Tongue (tissue), 2 donors: Measurements from ENCODE around the gene RHBDD2. TPM values are rescaled to one million over a fixed set of nuclear protein-coding genes. Genes with fewer than 3 reads are reported as not detected.
A peak's percentile ranks its signal among the peaks of the same experiment; 100 is the strongest.
"Not testable (repeated sequence)": the region's sequence is repeated elsewhere in the genome, so short reads cannot be mapped to it uniquely, and the experiment has no call there.

Experiments used
- DNase-seq: peaks from one replicate; pipeline ENCODE4 v3.0.0-alpha.2; 2015
- total RNA-seq: library from RNA; depleted of rRNA; stranded (reverse); fragments of >200 nt; gene quantifications from one replicate; pipeline ENCODE4 v1.2.3, GENCODE V29; 2014

RHBDD2 gene
- total RNA-seq, 1 donor from 2014 or later = 8.5 TPM

GRCh38 chr7:75866489-75867389 lies 12.1 kb upstream of the RHBDD2 start:
- peak; percentile 81 for DNase-seq

GRCh38 chr7:75867390-75867717 lies 11.5 kb upstream of the RHBDD2 start:
- no peak for DNase-seq

DNA sequence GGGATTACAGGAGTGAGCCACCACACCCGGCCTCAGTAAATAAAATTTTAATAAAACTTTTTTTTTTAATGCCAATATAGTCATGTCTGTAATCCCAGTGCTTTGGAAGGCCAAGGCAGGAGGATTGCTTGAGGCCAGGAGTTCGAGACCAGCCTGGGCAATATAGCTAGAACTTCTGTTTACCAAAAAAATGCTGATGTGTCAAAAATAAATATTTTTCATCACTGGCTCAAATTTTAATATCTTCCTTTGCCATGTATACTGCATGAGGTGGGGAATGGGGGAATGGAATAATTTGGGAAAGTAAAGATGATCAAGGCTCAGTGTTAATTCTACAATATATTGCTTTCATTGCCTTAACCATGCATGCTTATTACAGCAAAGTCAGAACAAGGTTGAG lies 10.7 kb upstream of the RHBDD2 start:
- DNase-seq = no peak

DNA sequence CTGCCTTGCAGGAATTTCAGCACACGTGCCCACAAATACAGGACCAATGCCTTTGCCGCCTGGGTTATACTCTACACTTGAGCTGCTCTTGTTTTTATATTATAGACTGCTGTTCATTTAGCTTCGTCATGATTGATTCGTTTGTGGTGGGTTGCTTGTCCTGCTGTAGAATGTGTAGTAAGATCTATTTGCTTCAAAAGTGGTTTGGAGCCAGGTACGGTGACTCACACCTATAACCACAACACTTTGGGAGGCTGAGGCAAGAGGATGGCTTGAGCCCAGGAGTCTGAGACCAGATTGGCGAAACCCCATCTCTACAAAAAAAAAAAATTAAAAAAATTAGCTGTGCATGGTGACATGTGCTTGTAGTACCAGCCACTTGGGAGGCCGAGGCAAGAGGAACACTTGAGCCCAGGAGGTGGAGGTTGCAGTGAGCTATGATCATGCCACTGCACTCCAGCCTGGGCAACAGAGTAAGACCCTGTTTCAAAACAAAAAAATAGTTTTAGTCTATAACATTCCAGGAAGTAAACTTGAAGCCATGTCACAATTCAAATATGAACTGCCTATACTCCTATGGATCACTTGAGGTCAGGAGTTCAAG lies 9.0 kb upstream of the RHBDD2 start:
- no peak for DNase-seq

DNA sequence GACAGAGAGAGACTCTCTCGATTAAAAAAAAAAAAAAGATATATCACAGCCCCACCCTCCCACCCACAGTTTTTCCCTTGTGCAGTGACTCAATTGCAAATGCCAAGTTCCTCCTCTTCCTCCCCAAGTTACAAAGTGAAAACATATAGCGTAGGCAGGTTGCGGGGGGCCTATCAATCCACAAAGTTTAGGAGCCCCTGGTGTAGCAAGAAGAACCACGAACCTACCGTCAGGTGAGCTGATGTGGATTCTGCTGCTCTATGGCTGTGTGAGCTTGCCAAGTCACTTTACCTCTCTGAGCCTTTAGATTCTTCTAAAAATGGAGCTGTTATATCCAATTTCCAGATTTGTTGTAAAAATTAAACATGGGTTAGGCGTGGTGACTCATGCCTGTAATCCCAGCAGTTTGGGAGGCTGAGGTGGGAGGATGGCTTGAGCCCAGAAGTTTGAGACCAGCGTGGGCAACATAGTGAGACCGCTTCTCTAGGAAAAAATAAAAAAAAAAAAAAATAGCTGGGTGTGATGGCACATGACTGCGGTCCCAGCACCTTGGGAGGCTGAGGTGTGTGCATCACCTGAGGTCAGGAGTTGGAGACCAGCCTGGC lies 8.2 kb upstream of the RHBDD2 start:
- no peak for DNase-seq

GRCh38 chr7:75872073-75872782 lies 6.6 kb upstream of the RHBDD2 start:
- DNase-seq = no peak

DNA sequence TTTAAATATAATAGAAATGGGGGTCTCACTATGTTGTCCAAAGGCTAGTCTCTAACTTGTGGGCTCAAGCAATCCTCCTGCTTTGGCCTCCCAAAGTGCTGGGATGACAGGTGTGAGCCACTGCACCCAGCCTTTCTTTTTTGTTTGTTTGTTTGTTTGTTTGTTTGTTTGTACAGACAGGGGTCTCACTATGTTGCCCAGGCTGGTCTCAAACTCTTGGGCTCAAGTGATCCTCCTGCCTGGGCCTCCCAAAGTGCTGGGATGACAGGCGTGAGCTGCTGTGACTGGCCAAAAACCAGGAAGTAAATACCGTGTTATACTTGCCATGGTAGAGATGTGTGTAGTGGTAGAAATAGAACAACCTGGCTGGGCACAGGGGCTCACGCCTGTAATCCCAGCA lies 4.7 kb upstream of the RHBDD2 start:
- not testable (repeated sequence) for DNase-seq

- DNase-seq = no peak
Observed at GRCh38 chr7:75875113-75876080, 3.4 kb upstream of the RHBDD2 start.

DNA sequence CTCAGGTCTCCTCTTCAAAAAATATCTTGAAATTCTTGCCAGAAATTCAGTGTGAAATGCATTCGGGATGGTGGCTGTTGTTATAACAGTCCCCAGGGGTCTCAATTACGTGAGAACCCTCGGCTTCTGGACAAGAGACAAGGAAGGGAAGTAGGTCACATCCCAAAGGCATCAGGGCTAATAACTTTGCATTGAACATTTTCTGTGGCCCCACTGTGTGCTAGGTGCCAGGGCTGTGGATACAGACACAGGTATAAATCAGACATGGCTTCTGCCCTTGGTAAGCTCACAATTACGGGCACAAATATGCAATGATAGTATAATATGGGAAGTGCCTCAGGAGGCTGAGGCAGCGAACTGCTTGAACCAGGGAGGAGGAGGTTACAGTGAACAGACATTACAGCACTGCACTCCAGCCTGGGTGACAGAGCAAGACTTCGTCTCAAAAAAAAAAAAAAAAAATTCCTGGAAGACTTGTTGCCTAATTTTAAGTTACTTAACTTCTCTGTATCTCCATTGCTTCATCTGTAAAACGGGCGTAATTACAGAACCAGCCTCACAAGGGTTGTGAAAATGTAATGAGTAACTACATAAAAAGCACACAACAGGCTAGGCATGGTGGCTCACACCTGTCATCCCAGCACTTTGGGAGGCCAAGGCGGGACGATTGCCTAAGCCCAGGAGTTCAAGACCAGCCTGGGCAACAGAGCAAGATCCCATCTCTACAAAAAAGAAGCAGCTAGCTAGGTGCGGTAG lies 2.5 kb upstream of the RHBDD2 start:
- no peak for DNase-seq

- no peak for DNase-seq
Observed at GRCh38 chr7:75878312-75878768, 494 bp upstream of the RHBDD2 start.

DNA sequence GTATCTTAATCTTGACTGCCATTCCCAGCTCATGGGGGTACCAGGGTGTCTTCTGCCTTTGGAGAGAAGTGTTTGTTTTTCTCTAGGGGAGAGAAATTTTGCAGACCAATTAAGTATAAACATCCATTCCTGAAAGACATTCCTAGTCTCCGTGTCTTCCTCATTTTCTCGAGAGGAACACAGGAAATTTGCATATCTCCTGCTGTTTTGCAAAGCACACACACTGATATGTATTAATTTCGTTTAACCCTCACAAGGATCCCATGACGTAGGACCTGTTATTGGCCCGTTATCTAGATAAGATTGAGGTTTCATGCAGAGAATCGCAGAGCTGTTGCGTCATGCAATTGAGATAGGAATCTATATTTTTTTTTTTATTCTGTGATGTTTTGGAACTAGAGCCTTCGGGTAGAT lies 944 bp downstream of the RHBDD2 start:
- DNase-seq = no peak

GRCh38 chr7:75880242-75880641 lies 1.4 kb downstream of the RHBDD2 start:
- DNase-seq = no peak

- no peak for DNase-seq
Observed at GRCh38 chr7:75881436-75882095, 2.7 kb downstream of the RHBDD2 start.

- not testable (repeated sequence) for DNase-seq
Observed at GRCh38 chr7:75883265-75883824, 4.5 kb downstream of the RHBDD2 start.

- DNase-seq = no peak
Observed at GRCh38 chr7:75884476-75884875, 5.6 kb downstream of the RHBDD2 start.

GRCh38 chr7:75885036-75885435 lies 6.2 kb downstream of the RHBDD2 start:
- no peak for DNase-seq

GRCh38 chr7:75887669-75888369 lies 9.0 kb downstream of the RHBDD2 start:
- no peak for DNase-seq

GRCh38 chr7:75888464-75889222 lies 9.8 kb downstream of the RHBDD2 start:
- DNase-seq = no peak
